Astrocyte of the spinal cord (primary cell): ENCODE measurements around the gene RAB28.
A peak's percentile ranks its signal among the peaks of the same experiment; 100 is the strongest.

Source experiments
- DNase-seq: peaks from one replicate; pipeline ENCODE4 v3.0.0; 2011; ENCODE audit warnings: low read depth, low spot score
- H3K4me3 ChIP-seq: 2 replicates; pipeline ENCODE4 v1.5.1; 2011; ENCODE audit warnings: low read depth, mild to moderate bottlenecking, low read length, moderate library complexity
- in situ Hi-C: cut with HindIII; loops from 2 replicates; pipeline ENCODE4 v1.10.0; 2017; ENCODE audit warnings: low sequenced_read_pairs
- TF ChIP-seq, protein P1 (sequence below): IDR thresholded peaks from 2 replicates; pipeline ENCODE4 v1.5.1; 2012; ENCODE audit warnings: low read depth, mild to moderate bottlenecking, low read length, inconsistent platforms

The RAB28 gene

DNA sequence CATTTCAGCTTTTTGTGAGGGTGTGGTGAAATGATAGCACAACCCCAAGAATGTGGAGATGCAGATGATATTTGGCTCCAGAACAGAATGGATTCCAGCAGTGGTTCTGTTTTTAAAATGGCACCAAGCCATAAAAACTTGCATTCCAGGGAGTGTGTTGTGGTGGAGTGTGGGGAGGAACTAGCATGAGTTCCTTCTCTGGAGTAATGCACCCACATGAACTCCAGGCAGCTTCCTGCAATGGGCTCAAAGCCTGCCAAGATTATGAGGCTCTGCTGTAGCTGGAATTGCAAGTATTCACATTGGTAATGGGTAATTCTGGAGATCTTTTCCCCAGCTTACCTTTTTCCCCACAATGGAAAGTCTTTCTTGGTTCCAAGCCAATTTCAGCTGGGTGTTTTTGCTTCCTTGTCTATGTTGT lies 161.4 kb downstream of the RAB28 start:
- no peak overlapping the region for H3K4me3 ChIP-seq
- DNase-seq: peak; percentile 89
- TF ChIP-seq, protein P1, sequence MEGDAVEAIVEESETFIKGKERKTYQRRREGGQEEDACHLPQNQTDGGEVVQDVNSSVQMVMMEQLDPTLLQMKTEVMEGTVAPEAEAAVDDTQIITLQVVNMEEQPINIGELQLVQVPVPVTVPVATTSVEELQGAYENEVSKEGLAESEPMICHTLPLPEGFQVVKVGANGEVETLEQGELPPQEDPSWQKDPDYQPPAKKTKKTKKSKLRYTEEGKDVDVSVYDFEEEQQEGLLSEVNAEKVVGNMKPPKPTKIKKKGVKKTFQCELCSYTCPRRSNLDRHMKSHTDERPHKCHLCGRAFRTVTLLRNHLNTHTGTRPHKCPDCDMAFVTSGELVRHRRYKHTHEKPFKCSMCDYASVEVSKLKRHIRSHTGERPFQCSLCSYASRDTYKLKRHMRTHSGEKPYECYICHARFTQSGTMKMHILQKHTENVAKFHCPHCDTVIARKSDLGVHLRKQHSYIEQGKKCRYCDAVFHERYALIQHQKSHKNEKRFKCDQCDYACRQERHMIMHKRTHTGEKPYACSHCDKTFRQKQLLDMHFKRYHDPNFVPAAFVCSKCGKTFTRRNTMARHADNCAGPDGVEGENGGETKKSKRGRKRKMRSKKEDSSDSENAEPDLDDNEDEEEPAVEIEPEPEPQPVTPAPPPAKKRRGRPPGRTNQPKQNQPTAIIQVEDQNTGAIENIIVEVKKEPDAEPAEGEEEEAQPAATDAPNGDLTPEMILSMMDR: no peak
- in situ Hi-C loops: no loop called here
